ENCODE data around the gene CHID1.

The CHID1 gene

DNA sequence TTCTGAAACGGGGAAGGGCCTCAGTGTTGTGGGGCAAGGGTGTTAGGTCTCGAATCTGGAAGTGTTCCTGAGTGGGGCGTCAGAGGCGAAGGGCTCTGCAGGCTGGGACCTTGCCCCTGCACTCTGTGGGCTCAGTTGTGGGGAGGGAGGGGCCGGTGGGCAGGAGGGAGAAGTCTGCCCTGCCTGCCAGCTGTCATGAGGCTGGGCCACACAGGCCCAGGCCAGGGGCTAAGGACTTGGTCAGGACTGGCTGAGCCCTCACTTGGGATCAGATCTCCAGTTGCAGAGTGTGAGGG is 82.8 kb downstream of the CHID1 start, which contains the start of gene CRACR2B:
Gene CRACR2B (plus strand): TSS at position 23 of the 296 bp plus-strand sequence. CDS start 689 bp downstream, outside the sequence.
- Histone ChIP-seq H3K27ac (ENCODE audit: insufficient read depth in 1 of 2, low read depth in 1 of 2, low read length in 2 of 2, poor library complexity in 1 of 2, severe bottlenecking in 2 of 2) (no peak within 1 kb of the TSS), H3K9me3 (ENCODE audit: control extremely low read depth in 1 of 5, control insufficient read depth in 4 of 5, insufficient read depth in 2 of 5, low read depth in 1 of 5, low read length in 4 of 5) (no peaks in the 10 kb centered on the region), H3K36me3 (ENCODE audit: control insufficient read depth in 4 of 4, insufficient read depth in 4 of 4, low read length in 3 of 4) (peaks cover 0 to 26% (median 14%) of the 10 kb centered on the region in 4 experiments), H3K4me1 (ENCODE audit: control extremely low read depth in 1 of 4, control insufficient read depth in 4 of 4, insufficient read depth in 4 of 4, low read length in 3 of 4) (peaks cover 0 to 65% (median 62%) of the 10 kb centered on the region in 4 experiments), H3K4me3 (ENCODE audit: control insufficient read depth in 1 of 7, extremely low read depth in 1 of 7, insufficient read depth in 4 of 7, low read depth in 2 of 7, low read length in 6 of 7) (peak within 1 kb of the TSS; percentile 13 to 71 (median 54)), H3K27me3 (replicated peaks in 2 of 5; ENCODE audit: control insufficient read depth in 4 of 5, insufficient read depth in 5 of 5, low read length in 4 of 5) (peaks cover 0 to 56% (median 22%) of the 10 kb centered on the region in 5 experiments)
- ChIA-PET CTCF (interaction anchor here (1.4 to 2.1 kb wide), 3 partner anchors 9 to 13 kb away, joined by 4 to 15 read pairs (median 5); partner anchors contain the start of gene PNPLA2), POLR2A (interaction anchor here (1.6 kb wide), 1 partner anchor 9 kb away, joined by 6 read pairs; the partner anchor contains the start of gene PNPLA2)
- no peak for DNase-seq
- 54% methylated on average over 5 of the region's 5 CpGs for WGBS (ENCODE audit: insufficient coverage)

DNA sequence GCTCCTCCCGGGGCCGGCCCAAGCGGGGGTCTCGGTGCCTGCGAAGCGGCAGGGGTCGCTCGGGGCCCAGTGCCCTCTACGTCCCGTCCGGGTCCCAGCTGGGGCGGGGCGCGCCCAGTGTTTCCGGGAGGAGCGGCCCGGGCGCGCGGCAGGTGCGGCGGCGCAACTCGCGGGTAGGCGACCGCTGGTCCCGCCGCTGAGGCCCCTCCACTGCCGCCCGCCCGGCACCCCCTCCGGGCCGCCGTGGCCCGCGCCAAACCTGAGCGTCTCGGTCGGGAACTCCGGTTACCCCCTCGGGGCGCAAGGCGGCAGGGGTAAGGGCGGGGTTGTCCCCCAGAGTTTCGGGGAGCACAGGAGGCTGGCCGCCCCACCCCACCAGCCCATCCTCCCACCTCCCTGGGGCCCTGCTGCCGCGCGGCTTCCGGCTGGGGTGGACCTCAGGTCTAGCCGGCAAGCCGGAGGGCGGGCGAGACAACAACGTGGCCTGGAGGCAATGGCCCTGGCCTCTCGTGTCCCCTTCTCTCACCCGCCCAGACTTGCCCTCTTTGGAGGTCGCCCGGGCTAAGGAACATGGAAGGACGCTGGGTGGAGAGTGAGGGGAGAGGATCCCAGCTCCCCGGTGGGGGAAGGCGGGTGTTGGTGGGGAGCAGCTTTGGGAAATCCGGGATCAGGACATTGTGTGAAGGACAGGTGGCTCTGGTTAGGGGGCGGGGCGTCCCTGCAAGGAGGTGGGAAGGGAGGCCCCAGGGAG is 83.3 kb downstream of the CHID1 start:
- peaks cover 0 to 29% (median 16%) of the 10 kb centered on the region in 4 experiments for H3K36me3 ChIP-seq (ENCODE audit: control insufficient read depth in 4 of 4, insufficient read depth in 4 of 4, low read length in 3 of 4)
- ChIA-PET POLR2A (interaction anchor here (1.6 kb wide), 1 partner anchor 8 kb away, joined by 6 read pairs; the partner anchor contains the start of gene PNPLA2), CTCF (interaction anchor here (1.4 kb wide), 1 partner anchor 12 kb away, joined by 4 read pairs; no protein-coding TSS in a partner anchor)
- 3% methylated on average over 52 of the region's 66 CpGs for WGBS (ENCODE audit: insufficient coverage)
- no peaks in the 10 kb centered on the region for H3K9me3 ChIP-seq (ENCODE audit: control extremely low read depth in 1 of 5, control insufficient read depth in 4 of 5, insufficient read depth in 2 of 5, low read depth in 1 of 5, low read length in 4 of 5)
- H3K27me3 ChIP-seq (replicated peaks in 2 of 5; ENCODE audit: control insufficient read depth in 4 of 5, insufficient read depth in 5 of 5, low read length in 4 of 5), result peaks cover 0 to 54% (median 22%) of the 10 kb centered on the region in 5 experiments
- H3K27ac ChIP-seq (ENCODE audit: insufficient read depth in 1 of 2, low read depth in 1 of 2, low read length in 2 of 2, poor library complexity in 1 of 2, severe bottlenecking in 2 of 2), result no peak overlapping the region
- no peak for DNase-seq
- H3K4me1 ChIP-seq (ENCODE audit: control extremely low read depth in 1 of 4, control insufficient read depth in 4 of 4, insufficient read depth in 4 of 4, low read length in 3 of 4), result peaks cover 0 to 65% (median 62%) of the 10 kb centered on the region in 4 experiments
- H3K4me3 ChIP-seq (ENCODE audit: control insufficient read depth in 1 of 7, extremely low read depth in 1 of 7, insufficient read depth in 4 of 7, low read depth in 2 of 7, low read length in 6 of 7), result peak overlapping the region in 6 of 7 experiments; percentile 40 to 71 (median 59)

DNA sequence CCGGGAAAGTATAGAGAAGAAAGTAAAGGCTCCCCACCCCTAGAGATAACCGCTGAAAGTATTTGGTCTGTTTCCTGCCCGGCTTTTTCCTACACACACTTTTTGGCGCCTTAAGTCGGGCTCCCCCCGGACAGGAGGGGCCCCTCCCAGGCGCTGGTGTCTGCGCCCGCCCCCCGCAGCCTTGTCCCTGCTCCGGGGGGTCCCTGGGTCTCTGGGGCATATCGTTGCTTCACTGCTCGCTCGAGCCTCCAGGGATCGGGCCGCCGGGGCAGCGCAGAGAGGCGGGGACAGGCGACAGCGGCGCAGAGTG is 83.8 kb downstream of the CHID1 start:
- Histone ChIP-seq H3K36me3 (ENCODE audit: control insufficient read depth in 4 of 4, insufficient read depth in 4 of 4, low read length in 3 of 4) (peaks cover 0 to 31% (median 16%) of the 10 kb centered on the region in 4 experiments), H3K4me3 (ENCODE audit: control insufficient read depth in 1 of 7, extremely low read depth in 1 of 7, insufficient read depth in 4 of 7, low read depth in 2 of 7, low read length in 6 of 7) (peak overlapping the region; percentile 13 to 71 (median 54)), H3K9me3 (ENCODE audit: control extremely low read depth in 1 of 5, control insufficient read depth in 4 of 5, insufficient read depth in 2 of 5, low read depth in 1 of 5, low read length in 4 of 5) (no peaks in the 10 kb centered on the region), H3K27ac (ENCODE audit: insufficient read depth in 1 of 2, low read depth in 1 of 2, low read length in 2 of 2, poor library complexity in 1 of 2, severe bottlenecking in 2 of 2) (no peak overlapping the region), H3K27me3 (replicated peaks in 2 of 5; ENCODE audit: control insufficient read depth in 4 of 5, insufficient read depth in 5 of 5, low read length in 4 of 5) (peaks cover 0 to 49% (median 22%) of the 10 kb centered on the region in 5 experiments), H3K4me1 (ENCODE audit: control extremely low read depth in 1 of 4, control insufficient read depth in 4 of 4, insufficient read depth in 4 of 4, low read length in 3 of 4) (peaks cover 0 to 69% (median 62%) of the 10 kb centered on the region in 4 experiments)
- WGBS (ENCODE audit: insufficient coverage), result under 1% methylated on average over 22 of the region's 22 CpGs
- DNase-seq, result no peak
- POLR2A ChIA-PET, result interaction anchor here (0.9 kb wide), 1 partner anchor 16 kb away, joined by 3 read pairs; the partner anchor contains the start of gene TSPAN4
- CTCF ChIA-PET, result interaction anchor here (1.8 kb wide), 1 partner anchor 8 kb away, joined by 4 read pairs; no protein-coding TSS in a partner anchor

DNA sequence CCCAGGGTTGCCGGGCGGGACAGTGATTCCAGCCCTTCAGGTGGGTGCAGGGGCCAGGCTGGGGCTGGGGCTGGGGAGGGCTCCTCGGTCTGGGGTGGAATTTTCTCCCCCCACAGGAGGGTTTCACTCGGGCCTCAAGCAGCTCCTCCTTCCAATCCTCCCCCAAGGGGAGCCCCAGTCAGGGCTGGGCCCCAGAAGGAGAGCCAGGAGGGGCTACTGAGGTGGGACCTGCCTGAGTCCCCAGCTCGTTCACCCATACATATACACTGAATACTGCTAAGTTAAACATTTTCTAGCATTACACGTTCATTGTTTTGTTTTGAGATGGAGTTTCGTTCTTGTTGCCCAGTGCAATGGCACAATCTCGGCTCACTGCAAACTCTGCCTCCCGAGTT is 84.4 kb downstream of the CHID1 start:
- 87% methylated on average over 5 of the region's 9 CpGs for WGBS (ENCODE audit: insufficient coverage)
- Histone ChIP-seq H3K27me3 (replicated peaks in 2 of 5; ENCODE audit: control insufficient read depth in 4 of 5, insufficient read depth in 5 of 5, low read length in 4 of 5) (peaks cover 0 to 43% (median 20%) of the 10 kb centered on the region in 5 experiments), H3K9me3 (ENCODE audit: control extremely low read depth in 1 of 5, control insufficient read depth in 4 of 5, insufficient read depth in 2 of 5, low read depth in 1 of 5, low read length in 4 of 5) (no peaks in the 10 kb centered on the region), H3K36me3 (ENCODE audit: control insufficient read depth in 4 of 4, insufficient read depth in 4 of 4, low read length in 3 of 4) (peaks cover 0 to 32% (median 16%) of the 10 kb centered on the region in 4 experiments), H3K4me3 (ENCODE audit: control insufficient read depth in 1 of 7, extremely low read depth in 1 of 7, insufficient read depth in 4 of 7, low read depth in 2 of 7, low read length in 6 of 7) (no peak overlapping the region), H3K27ac (ENCODE audit: insufficient read depth in 1 of 2, low read depth in 1 of 2, low read length in 2 of 2, poor library complexity in 1 of 2, severe bottlenecking in 2 of 2) (no peak overlapping the region), H3K4me1 (ENCODE audit: control extremely low read depth in 1 of 4, control insufficient read depth in 4 of 4, insufficient read depth in 4 of 4, low read length in 3 of 4) (peaks cover 0 to 74% (median 66%) of the 10 kb centered on the region in 4 experiments)
- DNase-seq, result no peak
- ChIA-PET POLR2A (interaction anchor here (0.9 kb wide), 1 partner anchor 17 kb away, joined by 3 read pairs; the partner anchor contains the start of gene TSPAN4), CTCF (interaction anchor here (1.8 kb wide), 1 partner anchor 9 kb away, joined by 4 read pairs; no protein-coding TSS in a partner anchor)

DNA sequence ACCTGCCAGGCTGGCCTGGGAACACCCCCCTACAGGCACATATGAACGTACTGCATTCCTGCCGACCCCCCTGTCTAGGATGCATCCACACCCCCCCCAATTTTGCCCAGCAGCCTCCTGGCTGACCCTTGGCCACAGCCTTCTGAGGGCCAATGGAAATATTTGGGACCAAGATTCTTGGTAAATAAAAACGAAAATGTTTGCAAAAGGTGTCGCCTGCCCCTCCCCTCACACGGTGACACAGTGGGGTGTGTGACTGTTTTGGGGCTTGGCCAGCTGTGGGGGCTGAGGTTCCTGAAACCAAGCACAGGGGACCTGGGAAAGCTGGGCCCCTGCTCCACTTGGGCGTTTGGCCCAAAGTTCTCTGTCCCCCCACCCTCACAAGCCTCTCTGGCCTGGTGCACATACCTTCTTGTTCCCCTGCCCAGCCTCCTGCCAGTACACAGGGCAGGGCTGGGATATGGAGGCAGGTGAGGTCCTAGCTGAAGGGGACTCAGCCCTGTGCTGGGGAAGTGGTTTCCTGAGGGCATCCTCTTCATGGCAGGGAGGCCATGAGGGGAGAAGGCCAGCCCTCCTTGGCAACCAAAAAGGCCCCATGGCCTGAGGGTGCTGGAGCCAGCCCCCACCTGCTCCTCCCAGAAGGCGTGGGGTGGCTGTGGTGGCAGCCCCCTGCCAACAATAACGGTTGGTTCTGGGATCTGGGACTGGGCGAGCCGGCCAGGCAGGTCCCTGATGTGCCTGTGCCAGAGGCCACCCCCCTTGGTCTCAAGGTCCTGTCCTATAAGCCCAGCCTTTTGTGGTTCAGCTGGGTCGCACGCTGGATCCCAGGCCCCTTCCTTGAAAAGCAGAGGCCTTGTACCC is 85.0 kb downstream of the CHID1 start:
- Histone ChIP-seq H3K9me3 (ENCODE audit: control extremely low read depth in 1 of 5, control insufficient read depth in 4 of 5, insufficient read depth in 2 of 5, low read depth in 1 of 5, low read length in 4 of 5) (no peaks in the 10 kb centered on the region), H3K27me3 (replicated peaks in 2 of 5; ENCODE audit: control insufficient read depth in 4 of 5, insufficient read depth in 5 of 5, low read length in 4 of 5) (peaks cover 0 to 37% (median 15%) of the 10 kb centered on the region in 5 experiments), H3K27ac (ENCODE audit: insufficient read depth in 1 of 2, low read depth in 1 of 2, low read length in 2 of 2, poor library complexity in 1 of 2, severe bottlenecking in 2 of 2) (no peak overlapping the region), H3K36me3 (ENCODE audit: control insufficient read depth in 4 of 4, insufficient read depth in 4 of 4, low read length in 3 of 4) (peaks cover 0 to 32% (median 16%) of the 10 kb centered on the region in 4 experiments), H3K4me1 (ENCODE audit: control extremely low read depth in 1 of 4, control insufficient read depth in 4 of 4, insufficient read depth in 4 of 4, low read length in 3 of 4) (peaks cover 0 to 74% (median 68%) of the 10 kb centered on the region in 4 experiments), H3K4me3 (ENCODE audit: control insufficient read depth in 1 of 7, extremely low read depth in 1 of 7, insufficient read depth in 4 of 7, low read depth in 2 of 7, low read length in 6 of 7) (no peak overlapping the region)
- ChIA-PET CTCF (interaction anchor here (1.8 kb wide), 1 partner anchor 9 kb away, joined by 4 read pairs; no protein-coding TSS in a partner anchor), POLR2A (interaction anchor here (0.9 kb wide), 1 partner anchor 17 kb away, joined by 3 read pairs; the partner anchor contains the start of gene TSPAN4)
- WGBS (ENCODE audit: insufficient coverage), result 90% methylated on average over 7 of the region's 12 CpGs
- DNase-seq, result no peak

DNA sequence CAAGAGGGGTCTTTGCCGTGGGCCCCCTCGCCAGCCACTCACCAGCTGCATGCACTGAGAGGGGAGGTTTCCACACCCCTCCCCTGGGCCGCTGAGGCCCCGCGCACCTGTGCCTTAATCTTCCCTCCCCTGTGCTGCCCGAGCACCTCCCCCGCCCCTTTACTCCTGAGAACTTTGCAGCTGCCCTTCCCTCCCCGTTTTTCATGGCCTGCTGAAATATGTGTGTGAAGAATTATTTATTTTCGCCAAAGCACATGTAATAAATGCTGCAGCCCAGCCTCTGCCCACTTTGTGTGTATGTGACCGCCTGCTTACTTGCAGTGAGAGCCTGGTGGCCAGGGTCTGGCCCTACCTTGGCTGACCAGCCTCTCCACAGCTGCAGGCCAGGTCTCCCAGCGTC is 85.7 kb downstream of the CHID1 start:
- 100% methylated on average over 4 of the region's 11 CpGs for WGBS (ENCODE audit: insufficient coverage)
- peaks cover 0 to 32% (median 16%) of the 10 kb centered on the region in 4 experiments for H3K36me3 ChIP-seq (ENCODE audit: control insufficient read depth in 4 of 4, insufficient read depth in 4 of 4, low read length in 3 of 4)

More for the DNA sequence above, 85.7 kb downstream of the CHID1 start:
- no peak overlapping the region for H3K4me3 ChIP-seq (ENCODE audit: control insufficient read depth in 1 of 7, extremely low read depth in 1 of 7, insufficient read depth in 4 of 7, low read depth in 2 of 7, low read length in 6 of 7)
- POLR2A ChIA-PET, result no interaction called here
- DNase-seq, result no peak
- peaks cover 0 to 30% (median 12%) of the 10 kb centered on the region in 5 experiments for H3K27me3 ChIP-seq (replicated peaks in 2 of 5; ENCODE audit: control insufficient read depth in 4 of 5, insufficient read depth in 5 of 5, low read length in 4 of 5)
- CTCF ChIA-PET, result interaction anchor here (1.8 kb wide), 1 partner anchor 10 kb away, joined by 4 read pairs; no protein-coding TSS in a partner anchor
- no peaks in the 10 kb centered on the region for H3K9me3 ChIP-seq (ENCODE audit: control extremely low read depth in 1 of 5, control insufficient read depth in 4 of 5, insufficient read depth in 2 of 5, low read depth in 1 of 5, low read length in 4 of 5)
- H3K4me1 ChIP-seq (ENCODE audit: control extremely low read depth in 1 of 4, control insufficient read depth in 4 of 4, insufficient read depth in 4 of 4, low read length in 3 of 4), result peaks cover 0 to 72% (median 67%) of the 10 kb centered on the region in 4 experiments
- no peak overlapping the region for H3K27ac ChIP-seq (ENCODE audit: insufficient read depth in 1 of 2, low read depth in 1 of 2, low read length in 2 of 2, poor library complexity in 1 of 2, severe bottlenecking in 2 of 2)
